NCI-H2227 treated with DMSO at 0.1 percent for 48 hours (cell line): ENCODE results near the gene DOCK3.

ENCODE experiments used
- DNase-seq: peaks from one replicate; lab custom pipeline; 2025; lab: John Stamatoyannopoulos, UW

Gene DOCK3

DNA sequence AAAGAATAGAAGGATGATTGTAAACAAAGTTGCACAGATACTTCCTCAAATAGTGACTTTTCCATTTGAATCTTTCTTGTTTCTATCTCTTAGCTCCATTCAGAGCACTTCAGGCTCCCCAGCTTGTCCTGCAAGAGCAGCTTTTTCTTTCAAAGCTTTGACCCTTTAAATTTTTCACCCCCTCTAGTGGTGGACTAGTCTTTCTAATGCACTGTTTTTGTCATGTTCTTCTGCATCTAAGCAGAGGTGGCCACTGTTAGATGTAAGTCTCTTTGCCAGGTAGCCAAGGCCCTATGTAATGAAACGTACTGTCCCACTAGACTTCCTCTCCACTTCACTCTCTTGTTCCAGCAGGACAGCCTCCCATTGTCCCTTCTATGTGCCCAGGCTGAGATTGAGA is 636.3 kb downstream of the DOCK3 start:
- DNase-seq: no peak

DNA sequence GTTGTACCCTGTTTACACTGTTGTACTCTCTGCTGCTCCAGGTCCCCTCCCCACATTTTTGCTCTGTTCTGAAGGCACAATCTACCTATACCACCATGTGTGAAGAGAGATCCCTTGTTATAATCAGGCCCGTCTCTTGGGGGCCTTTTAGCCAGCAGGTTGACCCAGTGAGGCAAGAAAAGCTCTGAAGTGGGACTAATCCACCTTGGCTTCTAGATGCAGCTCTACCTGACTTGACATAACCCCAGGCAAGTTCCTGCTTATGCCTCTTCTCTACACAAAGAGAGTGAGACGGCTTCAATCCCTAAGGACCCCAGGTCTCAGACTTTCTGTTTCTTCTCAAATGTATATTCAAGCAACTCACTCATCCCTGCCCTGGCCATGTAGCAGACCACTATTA is 653.5 kb downstream of the DOCK3 start:
- DNase-seq: no peak

DNA sequence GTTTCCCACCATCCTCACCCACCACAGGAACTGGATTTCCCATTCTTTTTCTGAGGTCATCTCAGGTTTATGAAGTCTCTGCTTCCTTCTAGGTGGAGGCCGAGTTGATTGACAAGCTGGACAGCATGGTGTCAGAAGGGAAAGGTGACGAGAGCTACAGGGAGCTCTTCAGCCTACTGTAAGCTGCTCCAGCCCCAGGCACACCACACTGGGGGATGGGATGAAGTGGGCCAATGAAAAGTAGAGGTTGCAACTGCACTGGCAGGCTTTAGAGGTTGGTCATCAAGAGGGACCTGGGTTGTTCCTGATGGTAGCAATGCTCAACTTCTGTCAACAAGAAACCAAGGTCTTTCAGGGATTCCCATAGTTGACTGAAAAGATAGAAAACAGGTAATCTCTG is 655.3 kb downstream of the DOCK3 start:
- no peak for DNase-seq

DNA sequence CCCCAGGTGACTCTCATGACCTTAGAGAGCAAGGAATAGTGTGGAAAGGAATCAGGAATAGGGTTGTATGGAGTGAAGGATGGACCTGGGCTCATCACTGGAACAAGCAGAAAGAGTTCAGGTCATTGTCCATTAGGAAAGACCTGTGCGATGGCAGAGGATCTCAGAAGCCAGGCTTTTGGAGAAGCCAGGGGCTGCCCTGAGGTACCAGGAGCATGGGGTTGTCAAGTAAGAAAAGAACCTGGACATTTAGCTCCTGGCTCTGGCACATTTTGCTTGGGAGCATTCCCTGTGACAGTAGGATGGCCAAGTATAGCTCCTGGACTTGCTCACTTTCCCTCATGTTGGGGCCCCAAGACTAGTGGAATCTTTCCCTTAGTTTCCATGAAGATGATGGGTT is 657.4 kb downstream of the DOCK3 start:
- DNase-seq: no peak

DNA sequence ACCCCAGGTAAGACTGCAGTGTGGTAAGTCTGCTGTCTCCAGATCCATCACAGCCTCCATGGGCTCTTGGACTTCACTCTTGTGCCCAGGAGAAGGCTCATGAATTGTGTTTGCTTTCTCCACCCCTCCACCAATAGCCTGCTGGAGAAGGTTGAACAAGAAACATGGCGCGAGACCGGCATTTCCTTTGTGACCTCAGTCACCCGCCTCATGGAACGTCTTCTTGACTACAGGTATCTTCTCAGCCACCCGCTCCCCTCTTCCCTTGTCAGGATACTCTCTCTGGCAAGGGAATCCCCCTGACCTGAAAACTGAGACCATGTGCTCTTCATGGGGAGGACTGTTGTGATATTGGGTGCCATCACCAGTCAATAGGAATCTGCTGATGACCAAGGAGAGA is 658.3 kb downstream of the DOCK3 start:
- DNase-seq: no peak

DNA sequence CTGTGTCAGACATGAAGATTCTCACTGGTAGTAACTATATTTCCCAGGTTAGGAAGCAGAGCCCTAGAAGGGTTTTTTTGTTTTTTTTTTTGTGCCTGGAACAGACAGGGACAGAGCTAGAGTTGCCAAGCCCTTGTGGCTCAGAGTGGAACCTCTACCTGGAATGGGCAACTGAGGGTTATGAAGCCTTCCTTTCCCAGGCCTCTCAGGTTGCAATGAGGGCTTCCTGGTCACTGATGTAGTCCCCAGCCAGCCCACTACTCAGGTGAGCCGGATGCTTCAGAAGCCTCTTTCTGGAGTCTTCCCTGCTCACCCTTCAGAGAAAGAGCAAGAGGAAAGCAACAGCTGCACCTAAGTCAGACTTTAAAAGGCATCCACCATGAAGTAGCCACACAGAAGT is 661.5 kb downstream of the DOCK3 start:
- no peak for DNase-seq

DNA sequence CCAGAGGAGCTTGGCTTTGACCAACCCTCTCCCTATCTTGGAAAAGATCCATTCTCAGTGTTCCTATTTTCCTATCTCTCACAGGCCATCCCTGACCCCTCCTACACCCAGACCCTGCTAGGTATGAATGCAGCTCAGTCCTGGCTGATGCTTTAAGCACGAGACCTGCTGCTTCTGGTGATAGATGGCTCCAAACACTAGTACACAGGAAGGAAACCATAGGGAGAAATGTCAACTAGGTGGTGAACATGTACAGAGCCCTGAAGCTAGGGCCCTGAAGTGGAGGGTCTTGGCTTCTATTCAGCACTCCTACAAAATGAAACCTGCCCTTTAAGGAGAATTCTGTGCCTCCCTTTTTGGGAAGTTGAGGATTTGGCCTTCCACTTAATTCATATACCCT is 662.9 kb downstream of the DOCK3 start:
- DNase-seq: no peak

DNA sequence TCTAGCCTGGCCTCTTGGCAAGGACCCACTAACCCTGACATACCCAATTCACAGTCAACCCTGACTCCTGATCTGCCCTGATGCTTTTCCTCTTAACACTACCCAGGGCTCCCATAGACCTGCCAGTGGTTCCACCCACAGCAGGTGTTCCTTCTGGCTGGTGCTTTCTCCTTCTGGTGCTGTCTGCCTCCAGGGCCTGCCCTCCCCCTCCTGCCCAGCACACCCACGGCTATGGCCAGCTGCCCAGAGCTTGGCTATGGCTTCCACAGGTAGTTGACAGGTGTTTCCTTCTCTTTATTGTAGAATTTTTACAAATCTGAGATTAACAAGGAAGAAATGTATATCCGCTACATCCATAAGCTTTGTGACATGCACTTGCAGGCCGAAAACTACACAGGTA is 663.9 kb downstream of the DOCK3 start:
- DNase-seq: no peak

DNA sequence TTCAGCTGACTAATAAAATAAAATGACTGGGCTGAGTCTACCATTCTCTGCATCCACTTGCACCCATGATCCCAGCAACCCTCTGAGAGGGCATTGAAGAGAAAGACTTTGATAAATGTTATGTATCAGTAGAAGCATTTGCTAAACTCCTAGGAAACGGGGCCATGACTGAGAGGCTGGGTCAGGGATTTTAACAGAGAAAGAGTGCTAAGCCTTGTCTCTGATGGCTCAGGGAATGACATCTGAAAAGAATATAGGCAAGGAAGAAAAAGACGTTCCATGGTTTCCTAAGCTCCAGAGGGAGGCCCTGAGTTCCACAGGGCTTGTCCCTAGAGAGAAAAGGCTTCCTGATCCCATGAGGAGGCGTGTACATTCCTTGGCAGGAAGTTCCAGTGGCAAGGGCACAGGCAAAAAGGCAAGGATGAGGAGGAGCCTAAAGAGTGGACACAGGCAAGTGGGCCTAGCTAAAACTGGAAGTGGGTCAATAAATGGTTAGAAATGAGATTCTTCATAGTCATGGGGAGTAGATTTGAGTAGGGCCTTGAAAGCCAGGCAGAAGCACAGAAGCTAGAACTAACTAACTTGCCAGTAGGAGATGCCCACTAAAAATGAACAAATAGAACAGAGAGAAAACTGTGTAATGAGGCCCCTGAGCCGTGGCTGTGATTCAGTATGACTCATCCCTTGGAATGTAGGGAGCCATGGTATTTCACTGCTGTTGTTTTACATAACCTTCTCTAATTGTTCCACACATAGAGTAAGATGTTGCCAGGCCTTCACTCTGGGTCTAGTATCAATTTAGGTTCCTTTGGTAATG is 665.5 kb downstream of the DOCK3 start:
- no peak for DNase-seq

DNA sequence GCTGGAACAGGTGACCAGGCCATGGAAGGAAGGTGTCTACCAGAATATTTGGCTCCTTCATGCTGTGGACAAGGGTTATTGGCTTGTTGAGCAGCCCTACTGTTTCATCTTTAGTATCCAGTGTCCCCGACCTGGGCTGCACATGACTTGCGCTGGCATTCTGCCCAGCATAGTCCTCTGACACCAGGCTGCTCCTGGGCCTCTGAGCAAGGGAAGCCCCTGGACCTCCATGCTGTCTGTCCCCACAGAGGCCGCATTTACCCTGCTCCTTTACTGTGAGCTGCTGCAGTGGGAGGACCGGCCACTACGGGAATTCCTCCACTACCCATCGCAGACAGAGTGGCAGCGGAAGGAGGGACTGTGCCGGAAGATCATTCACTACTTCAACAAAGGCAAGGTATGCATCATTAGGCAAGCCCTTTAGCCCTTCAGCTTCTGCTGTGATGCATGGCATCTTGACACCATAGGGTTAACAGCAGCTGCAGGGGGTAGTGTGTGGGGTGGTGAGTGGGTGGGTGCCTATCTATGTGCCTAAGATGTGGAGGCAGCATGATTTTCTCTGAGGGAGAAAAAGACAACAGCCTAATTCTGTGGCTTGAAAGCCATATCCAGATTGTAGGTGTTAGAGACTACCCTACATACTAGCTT is 666.4 kb downstream of the DOCK3 start:
- DNase-seq: no peak

DNA sequence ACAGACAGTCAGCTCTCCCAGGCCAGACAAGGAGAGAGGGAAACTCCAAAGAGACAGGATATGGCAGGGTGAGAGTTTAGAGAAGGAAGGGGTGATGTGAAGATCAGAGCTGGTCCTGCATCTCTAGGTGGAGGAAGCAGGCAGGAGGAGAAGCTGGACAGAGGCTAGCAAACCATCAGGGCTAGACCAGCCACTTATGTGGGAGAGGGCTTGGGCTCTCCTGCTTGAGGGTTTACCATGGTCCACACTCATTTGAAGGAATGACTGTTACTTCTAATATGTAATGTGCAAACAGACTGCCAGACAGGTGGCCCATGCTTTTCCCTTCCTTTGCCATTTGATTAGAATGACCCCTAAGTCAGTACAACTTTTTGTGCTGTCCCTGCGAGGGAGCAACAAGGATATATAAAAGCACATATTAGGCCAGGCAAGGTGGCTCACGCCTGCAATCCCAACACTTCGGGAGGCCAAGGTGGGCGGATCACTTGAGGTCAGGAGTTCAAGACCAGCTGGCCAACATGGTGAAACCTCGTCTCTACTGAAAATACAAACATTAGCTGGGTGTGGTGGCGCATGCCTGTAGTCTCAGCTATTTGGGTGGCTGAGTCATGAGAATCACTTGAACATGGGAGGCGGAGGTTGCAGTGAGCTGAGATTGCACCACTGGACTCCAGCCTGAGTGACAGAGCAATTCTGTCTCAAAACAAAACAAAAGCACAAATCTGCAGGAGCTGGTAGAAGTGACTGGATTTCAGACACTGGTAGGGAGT is 669.4 kb downstream of the DOCK3 start:
- DNase-seq: no peak

DNA sequence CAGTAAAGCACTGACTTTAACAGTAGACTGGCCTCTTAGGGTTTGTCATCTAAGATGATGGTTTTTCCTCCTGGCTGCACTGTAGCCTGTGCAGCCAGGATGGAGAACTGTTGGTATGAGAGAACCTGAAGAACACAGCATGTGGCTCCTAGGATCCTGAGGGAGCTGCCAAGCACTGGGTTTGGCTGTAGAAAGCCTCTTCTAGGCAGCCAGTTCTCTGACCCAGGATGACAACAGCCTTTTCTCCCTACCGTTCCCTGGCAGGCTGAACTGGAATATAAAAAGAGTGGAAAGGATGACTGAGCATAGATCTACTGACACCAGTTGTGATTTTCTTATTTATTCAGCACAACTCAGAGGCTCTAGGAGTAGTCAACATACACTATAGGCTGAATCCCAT is 676.0 kb downstream of the DOCK3 start:
- DNase-seq: no peak

DNA sequence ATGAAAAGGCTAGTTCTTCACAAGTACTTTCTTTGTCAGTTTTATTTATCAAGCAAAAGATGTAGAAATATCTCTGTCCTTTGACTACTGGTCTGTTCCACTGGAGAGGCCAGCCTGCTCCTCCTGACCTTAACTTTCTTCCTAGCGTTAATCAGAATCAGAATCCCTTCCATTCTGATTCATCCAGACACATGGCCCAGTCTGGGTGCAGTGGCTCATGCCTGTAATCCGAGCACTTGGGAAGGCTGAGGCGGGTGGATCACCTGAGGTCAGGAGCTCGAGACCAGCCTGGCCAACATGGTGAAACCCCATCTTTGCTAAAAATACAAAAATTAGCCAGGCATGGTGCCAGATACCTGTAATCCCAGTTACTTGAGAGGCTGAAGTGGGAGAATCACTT is 678.4 kb downstream of the DOCK3 start:
- no peak for DNase-seq

DNA sequence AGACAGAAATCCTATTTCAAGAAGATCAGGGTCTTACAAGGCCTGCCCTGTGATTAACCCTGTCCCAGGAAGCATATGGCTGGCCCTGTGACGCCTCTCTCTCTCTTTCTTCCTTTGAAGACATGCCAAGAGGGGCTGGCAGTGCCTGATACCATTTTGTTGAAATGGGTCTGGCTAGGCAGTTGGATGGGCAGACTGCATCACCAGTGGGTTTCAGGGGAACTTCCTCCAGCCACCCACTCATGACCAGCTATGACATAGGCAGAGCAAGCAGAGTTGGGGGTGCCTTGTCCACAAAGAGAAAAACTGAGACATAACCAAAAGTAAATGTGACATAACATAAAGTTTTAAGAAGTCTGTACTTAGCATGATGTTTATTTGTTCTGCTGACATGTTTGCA is 679.0 kb downstream of the DOCK3 start:
- no peak for DNase-seq

DNA sequence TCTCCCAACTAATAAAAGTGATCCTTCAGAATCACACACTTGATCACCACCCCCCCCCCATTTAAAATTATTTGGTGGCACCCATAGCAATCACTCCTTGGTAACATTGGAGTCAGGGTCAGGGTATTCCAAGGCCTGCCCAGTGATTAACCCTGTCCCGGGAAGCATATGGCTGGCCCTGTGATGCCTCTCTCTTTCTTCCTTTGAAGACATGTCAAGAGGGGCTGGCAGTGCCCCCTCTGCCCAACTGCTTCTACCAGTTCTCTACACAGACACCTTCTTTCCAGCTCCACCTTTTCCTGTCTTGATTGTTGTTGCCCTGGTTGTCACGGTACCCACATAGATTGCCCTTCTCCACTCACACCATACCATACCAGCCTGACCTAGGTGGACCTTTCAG is 679.4 kb downstream of the DOCK3 start:
- no peak for DNase-seq

DNA sequence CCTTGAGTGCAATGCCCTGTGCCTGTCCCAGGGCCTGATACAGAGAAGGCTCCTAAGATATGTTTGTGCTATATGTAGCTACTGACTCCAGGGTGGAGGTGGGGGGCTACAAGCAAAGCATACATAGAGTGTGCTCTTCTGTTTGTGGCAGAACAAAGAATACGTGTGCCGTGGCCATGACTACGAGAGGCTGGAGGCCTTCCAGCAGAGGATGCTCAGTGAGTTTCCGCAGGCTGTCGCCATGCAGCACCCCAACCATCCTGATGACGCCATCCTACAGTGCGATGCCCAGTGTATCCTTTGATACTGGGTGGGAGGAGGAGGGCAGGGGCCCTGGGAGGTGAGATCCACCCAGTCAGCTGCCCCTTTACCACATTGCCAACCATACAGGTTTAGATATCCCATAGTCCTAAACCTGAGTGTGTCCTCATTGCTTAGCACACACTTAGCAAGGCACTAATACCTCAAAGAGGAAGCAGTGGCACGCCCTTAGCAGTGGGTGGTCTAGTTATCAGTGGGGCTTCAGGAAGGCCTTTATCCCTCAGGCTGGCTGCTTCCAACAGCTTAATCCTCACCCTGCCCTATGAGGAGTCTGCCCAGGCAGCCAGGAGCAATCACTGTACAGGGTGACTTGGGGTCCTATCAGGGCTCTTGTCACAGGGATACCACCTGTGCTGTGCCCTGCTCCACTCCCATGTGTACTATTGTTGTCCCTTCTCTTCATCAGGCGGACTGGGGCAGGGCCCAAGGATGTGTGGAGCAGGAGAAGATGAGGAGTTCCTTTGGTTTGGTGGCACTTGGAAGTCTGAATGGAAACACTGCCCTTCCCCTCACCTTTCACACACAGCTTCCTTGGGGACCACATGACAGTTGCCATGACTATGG is 680.2 kb downstream of the DOCK3 start:
- DNase-seq: no peak

DNA sequence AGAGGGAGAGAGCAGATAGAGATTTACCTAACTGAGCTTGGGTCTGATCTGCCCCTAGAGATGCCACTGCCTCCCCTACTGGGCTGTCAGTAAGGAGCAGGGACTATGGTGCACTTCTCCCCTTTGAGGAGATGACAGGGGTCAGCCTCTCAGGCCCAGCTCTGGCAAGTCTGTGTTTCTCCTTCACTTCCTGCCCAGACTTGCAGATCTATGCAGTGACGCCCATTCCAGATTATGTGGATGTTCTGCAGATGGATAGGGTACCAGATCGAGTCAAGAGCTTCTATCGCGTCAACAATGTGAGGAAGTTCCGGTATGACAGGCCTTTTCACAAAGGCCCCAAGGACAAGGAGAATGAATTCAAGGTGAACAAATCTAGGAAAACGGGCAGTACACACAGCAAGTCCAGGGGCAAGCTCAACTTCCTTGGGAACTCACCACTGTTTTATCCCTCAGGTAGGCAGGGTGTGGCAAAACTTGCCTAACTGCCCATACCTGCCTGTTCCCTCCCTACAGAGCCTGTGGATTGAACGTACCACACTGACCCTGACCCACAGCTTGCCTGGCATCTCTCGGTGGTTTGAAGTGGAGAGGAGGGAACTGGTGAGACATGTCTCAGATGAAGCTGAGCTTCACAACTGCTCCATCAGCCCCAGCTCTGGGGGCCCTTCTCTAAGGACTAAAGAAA is 681.3 kb downstream of the DOCK3 start:
- no peak for DNase-seq

DNA sequence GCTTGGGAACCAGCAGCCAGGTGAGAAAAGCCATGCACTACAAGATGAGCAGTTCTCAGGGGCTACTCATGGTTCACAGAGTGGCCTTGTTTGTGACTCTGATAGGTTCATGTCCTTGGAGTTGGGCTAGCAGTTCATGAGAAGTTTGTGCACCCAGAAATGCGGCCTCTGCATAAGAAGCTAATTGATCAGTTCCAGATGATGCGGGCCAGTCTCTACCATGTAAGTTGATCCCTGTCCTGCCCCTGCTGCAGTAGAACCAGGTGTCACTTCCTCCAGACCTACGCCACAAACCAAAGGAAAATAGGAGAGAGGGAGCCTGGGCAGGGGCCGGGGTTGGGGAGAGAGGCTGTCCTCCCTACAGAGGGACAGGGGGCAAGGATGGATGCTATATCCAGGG is 683.1 kb downstream of the DOCK3 start:
- no peak for DNase-seq

DNA sequence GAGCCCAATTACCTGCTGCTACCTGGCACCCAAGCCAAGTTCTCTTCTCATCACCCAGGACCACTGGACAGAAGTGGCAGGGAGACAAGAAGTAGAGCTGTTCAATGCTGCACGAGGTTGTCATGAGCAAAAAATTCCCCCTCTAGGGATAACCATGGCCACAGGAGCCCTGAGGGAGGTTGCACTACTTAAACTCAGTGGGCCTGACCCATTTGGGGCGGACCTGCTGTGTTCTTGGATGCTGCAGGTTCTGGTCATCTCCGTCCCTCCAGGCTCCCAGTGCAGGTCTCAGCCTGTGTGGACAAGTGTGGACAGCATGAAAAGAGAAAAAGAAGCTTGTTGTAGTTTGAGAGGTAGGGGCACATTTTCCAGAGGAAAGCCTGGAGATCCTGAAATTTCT is 684.3 kb downstream of the DOCK3 start:
- no peak for DNase-seq

DNA sequence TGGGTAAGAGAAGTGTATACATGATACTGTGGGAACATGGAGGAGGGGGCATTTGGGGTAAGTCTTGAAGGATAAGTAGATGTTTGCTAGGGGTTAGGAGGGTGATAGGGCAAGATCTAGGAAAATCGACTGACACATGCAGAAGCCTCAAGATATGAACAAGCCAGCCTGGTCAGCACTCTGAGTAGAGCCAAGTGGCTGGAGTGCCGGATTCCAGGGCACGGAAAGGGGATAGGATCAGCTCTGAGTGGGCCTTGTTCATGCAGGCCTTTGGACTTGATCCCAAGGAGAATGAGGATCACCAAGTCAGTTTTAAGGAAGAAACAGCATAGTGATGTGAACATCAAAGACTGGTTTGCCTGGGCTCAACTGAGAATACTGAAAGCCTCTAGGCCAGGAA is 686.1 kb downstream of the DOCK3 start:
- no peak for DNase-seq

DNA sequence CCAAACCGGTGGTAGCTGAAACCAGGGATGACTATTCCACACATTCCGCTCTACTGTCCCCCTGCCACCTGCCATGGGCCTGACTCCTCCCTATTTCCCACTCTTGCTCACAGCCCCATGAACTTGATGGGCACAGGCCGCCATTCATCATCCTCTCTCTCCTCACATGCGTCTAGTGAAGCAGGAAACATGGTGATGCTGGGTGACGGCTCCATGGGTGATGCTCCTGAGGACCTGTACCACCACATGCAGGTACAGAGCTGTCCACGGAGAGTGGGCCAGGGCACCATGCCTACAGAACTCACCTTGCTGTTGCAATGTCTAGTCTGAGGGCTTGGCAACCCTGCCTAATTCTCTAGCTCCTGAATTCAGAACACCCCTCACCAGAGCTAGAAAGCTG is 687.0 kb downstream of the DOCK3 start:
- no peak for DNase-seq

DNA sequence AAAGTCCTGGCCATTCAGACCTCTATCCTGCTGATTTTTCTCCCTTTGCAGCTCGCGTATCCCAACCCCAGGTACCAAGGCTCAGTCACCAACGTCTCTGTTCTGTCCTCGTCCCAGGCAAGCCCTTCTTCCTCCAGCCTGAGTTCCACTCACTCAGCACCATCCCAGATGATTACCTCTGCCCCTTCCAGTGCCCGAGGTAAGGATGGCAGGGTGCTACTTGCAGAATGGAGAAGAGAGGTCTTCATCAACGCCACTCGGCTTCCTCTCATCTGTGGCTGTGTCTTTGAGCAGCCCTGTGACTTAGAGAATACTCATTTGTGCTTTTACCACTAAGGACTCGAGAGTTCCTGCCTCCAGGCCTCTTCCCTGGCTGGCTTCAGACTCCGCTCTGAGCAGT is 687.7 kb downstream of the DOCK3 start:
- no peak for DNase-seq
